Measurements from ENCODE around the gene TMEM220. TPM values are rescaled to one million over a fixed set of nuclear protein-coding genes. Genes with fewer than 3 reads are reported as not detected.

The TMEM220 gene
- total RNA-seq, 1 experiment from 2014 or later: 3.9 TPM

DNA sequence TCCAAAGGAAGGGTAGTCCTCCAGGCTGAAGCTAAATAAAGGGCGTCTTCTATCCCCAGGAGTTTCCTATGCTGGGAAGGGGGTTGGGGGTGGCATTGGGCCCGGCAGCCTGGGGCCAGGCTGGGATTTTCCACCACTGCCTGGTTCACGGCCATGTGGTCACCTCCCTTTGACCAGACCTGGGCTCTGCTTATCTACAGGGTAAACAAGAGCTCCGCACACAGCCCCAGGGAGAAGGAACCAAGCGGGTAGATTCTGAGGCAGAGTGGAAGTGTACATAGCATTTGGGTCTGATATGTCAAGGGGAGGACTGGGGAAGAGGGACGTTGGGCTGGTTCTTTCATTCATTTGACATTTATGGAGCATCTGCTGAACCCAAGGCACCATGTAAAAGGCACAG, 27.2 kb upstream of the TMEM220 start:
- no peaks in the 10 kb centered on the region for H3K9me3 ChIP-seq (ENCODE audit: low read length)
- no TSS peak for BruUV-seq (replicated peaks)

DNA sequence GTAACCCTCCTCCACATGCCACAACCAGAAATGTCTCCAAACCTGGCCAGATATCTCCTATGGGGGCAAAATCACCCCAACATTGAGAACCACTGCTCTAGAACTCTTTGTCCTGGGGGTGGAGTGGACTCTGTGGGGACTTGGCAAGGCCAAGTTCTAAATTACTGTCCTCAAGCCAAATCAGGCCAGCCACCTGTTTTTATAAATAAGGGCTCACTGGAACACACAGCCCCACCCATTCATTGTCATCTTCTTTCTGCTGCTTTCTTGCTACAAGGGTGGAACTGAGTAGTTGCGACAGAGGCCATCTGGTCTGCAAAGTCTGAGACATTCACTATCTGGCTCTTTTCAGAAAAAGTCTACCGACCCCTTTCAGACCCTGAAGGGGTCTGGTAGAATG, 26.8 kb upstream of the TMEM220 start:
- Histone ChIP-seq H3K36me3 (ENCODE audit: low read depth, low read length) (no peaks in the 10 kb centered on the region), H3K79me2 (ENCODE audit: low read length) (no peaks in the 10 kb centered on the region), H4K20me1 (ENCODE audit: low read length) (no peaks in the 10 kb centered on the region), H3K9ac (ENCODE audit: low read length) (no peak overlapping the region), H3K4me1 (ENCODE audit: insufficient read depth, low read length) (no peaks in the 10 kb centered on the region; the same call in 1 of the 2 replicates), H3K27ac (ENCODE audit: low read length) (no peak overlapping the region), H3K9me3 (ENCODE audit: low read length) (no peaks in the 10 kb centered on the region), H3K9me2 (replicated peaks; ENCODE audit: low read length) (no peaks in the 10 kb centered on the region), H3K4me3 (ENCODE audit: low read length) (no peak overlapping the region), H2AFZ (ENCODE audit: low read length) (no peak overlapping the region), H3K27me3 (ENCODE audit: low read length) (no peaks in the 10 kb centered on the region), H3K4me2 (ENCODE audit: low read length) (no peak overlapping the region), H3F3A (ENCODE audit: low read length, unreplicated experiment) (no peaks in the 10 kb centered on the region)
- POLR2A ChIA-PET (ENCODE audit: unreplicated experiment): no interaction called here
- intact Hi-C loops (cut with micrococcal nuclease): no loop called here
- BruUV-seq (replicated peaks): no TSS peak
- ATAC-seq (no peak), DNase-seq (no peak)
- no peak for TF ChIP-seq EZH2phosphoT487 (IDR thresholded peaks at IDR 0.05; ENCODE audit: borderline replicate concordance, low read length)
- no peak for TF ChIP-seq EZH2 (IDR thresholded peaks at IDR 0.05; ENCODE audit: low read length, unreplicated experiment)
- TF ChIP-seq, protein P1, sequence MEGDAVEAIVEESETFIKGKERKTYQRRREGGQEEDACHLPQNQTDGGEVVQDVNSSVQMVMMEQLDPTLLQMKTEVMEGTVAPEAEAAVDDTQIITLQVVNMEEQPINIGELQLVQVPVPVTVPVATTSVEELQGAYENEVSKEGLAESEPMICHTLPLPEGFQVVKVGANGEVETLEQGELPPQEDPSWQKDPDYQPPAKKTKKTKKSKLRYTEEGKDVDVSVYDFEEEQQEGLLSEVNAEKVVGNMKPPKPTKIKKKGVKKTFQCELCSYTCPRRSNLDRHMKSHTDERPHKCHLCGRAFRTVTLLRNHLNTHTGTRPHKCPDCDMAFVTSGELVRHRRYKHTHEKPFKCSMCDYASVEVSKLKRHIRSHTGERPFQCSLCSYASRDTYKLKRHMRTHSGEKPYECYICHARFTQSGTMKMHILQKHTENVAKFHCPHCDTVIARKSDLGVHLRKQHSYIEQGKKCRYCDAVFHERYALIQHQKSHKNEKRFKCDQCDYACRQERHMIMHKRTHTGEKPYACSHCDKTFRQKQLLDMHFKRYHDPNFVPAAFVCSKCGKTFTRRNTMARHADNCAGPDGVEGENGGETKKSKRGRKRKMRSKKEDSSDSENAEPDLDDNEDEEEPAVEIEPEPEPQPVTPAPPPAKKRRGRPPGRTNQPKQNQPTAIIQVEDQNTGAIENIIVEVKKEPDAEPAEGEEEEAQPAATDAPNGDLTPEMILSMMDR (conservative IDR thresholded peaks at IDR 0.05; ENCODE audit: low read depth, low read length): no peak
- CTCF ChIA-PET: no interaction called here

More for the DNA sequence above, 27.2 kb upstream of the TMEM220 start:
- DNase-seq: no peak
- no peak for TF ChIP-seq EZH2phosphoT487 (IDR thresholded peaks at IDR 0.05; ENCODE audit: borderline replicate concordance, low read length)
- TF ChIP-seq, protein P1 (conservative IDR thresholded peaks at IDR 0.05; ENCODE audit: low read depth, low read length): no peak
- no peak for TF ChIP-seq EZH2 (IDR thresholded peaks at IDR 0.05; ENCODE audit: low read length, unreplicated experiment)
- Histone ChIP-seq H3K4me1 (ENCODE audit: insufficient read depth, low read length) (no peaks in the 10 kb centered on the region; the same call in 1 of the 2 replicates), H3K4me3 (ENCODE audit: low read length) (no peak overlapping the region), H2AFZ (ENCODE audit: low read length) (no peak overlapping the region), H3K9me2 (replicated peaks; ENCODE audit: low read length) (no peaks in the 10 kb centered on the region), H4K20me1 (ENCODE audit: low read length) (no peaks in the 10 kb centered on the region), H3K9ac (ENCODE audit: low read length) (no peak overlapping the region), H3K4me2 (ENCODE audit: low read length) (no peak overlapping the region), H3K27ac (ENCODE audit: low read length) (no peak overlapping the region), H3K36me3 (ENCODE audit: low read depth, low read length) (no peaks in the 10 kb centered on the region), H3F3A (ENCODE audit: low read length, unreplicated experiment) (no peaks in the 10 kb centered on the region), H3K27me3 (ENCODE audit: low read length) (no peaks in the 10 kb centered on the region), H3K79me2 (ENCODE audit: low read length) (no peaks in the 10 kb centered on the region)
- ATAC-seq: no peak
- CTCF ChIA-PET: no interaction called here
- intact Hi-C loops (cut with micrococcal nuclease): no loop called here
- POLR2A ChIA-PET (ENCODE audit: unreplicated experiment): no interaction called here

DNA sequence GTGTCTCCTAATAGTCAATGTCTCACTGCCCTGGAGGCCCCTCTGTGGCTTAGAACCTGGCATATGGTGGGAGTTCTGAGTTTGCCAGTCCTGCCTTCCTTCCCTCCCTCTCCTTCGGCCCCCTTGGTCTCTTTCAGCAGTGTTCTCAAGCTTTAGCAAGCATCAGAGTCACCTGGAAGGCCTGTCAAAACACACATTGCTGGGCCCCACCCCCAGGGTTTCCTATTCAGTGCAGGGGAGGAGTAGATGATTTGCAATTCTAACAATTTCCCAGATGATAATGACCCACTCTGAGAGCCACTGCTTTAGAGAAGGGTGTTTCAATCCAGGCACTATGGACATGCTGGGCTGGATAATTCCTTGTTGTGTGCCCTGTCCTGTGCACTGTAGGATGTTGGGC, 26.4 kb upstream of the TMEM220 start:
- intact Hi-C loops (cut with micrococcal nuclease): no loop called here
- Histone ChIP-seq H3K27ac (ENCODE audit: low read length) (no peak overlapping the region), H3K79me2 (ENCODE audit: low read length) (no peaks in the 10 kb centered on the region), H3F3A (ENCODE audit: low read length, unreplicated experiment) (no peaks in the 10 kb centered on the region), H3K4me3 (ENCODE audit: low read length) (no peak overlapping the region), H4K20me1 (ENCODE audit: low read length) (no peaks in the 10 kb centered on the region), H3K9me2 (replicated peaks; ENCODE audit: low read length) (no peaks in the 10 kb centered on the region), H3K27me3 (ENCODE audit: low read length) (no peaks in the 10 kb centered on the region), H2AFZ (ENCODE audit: low read length) (no peak overlapping the region), H3K9me3 (ENCODE audit: low read length) (no peaks in the 10 kb centered on the region), H3K4me2 (ENCODE audit: low read length) (no peak overlapping the region), H3K36me3 (ENCODE audit: low read depth, low read length) (no peaks in the 10 kb centered on the region), H3K9ac (ENCODE audit: low read length) (no peak overlapping the region), H3K4me1 (ENCODE audit: insufficient read depth, low read length) (no peaks in the 10 kb centered on the region; the same call in 1 of the 2 replicates)
- DNase-seq: no peak
- no peak for TF ChIP-seq EZH2phosphoT487 (IDR thresholded peaks at IDR 0.05; ENCODE audit: borderline replicate concordance, low read length)
- no peak for TF ChIP-seq EZH2 (IDR thresholded peaks at IDR 0.05; ENCODE audit: low read length, unreplicated experiment)
- TF ChIP-seq, protein P1 (conservative IDR thresholded peaks at IDR 0.05; ENCODE audit: low read depth, low read length): no peak
- no peak for ATAC-seq
- POLR2A ChIA-PET (ENCODE audit: unreplicated experiment): no interaction called here
- CTCF ChIA-PET: no interaction called here
- BruUV-seq (replicated peaks): no TSS peak
